DMS 273 (cell line): ENCODE measurements around the gene JMJD6.
"Not testable (repeated sequence)": the region's sequence is repeated elsewhere in the genome, so short reads cannot be mapped to it uniquely, and the experiment has no call there.

Source experiments
- DNase-seq: peaks from one replicate; lab custom pipeline; 2025; ENCODE audit not compliant: unreplicated experiment; lab: John Stamatoyannopoulos, UW

JMJD6 gene

DNA sequence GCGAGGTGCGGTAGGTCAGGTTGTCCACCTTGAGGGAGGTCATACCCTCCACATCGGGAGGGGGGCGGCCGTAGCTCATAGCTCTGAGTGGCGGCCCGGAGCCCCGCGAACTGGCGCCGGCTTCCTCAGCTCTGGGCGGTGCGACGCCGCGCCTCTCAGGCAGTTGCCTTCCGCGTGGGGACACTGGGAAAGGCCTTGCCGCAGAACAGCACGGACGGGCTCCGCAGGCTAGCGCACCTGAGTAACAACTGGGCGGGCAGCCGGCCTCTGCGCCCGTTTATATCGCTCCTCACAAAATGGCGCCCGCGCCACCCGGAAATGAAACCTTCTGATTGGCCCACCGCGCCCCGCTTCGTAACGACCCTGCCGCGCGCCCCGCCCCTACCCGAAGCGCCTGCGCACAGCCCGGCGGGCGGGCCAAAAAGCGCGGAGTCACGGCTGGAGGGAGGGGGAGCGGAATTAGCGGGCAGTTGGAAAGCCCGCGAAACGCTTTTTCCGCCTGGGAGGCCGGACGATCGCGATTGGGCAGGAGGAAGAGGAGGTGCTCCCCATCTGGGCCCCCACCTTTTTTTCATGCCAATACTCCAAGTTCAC lies 10.8 kb upstream of the JMJD6 start, which contains the start of gene SRSF2:
SRSF2 (minus strand) TSS at position 250 of the 594 bp plus-strand sequence; CDS start at position 79, 171 bp downstream.
- peak; percentile 100 for DNase-seq

- peak; percentile 63 for DNase-seq
These were observed 10.1 kb upstream of the JMJD6 start for GRCh38 chr17:76736349-76737081.

DNA sequence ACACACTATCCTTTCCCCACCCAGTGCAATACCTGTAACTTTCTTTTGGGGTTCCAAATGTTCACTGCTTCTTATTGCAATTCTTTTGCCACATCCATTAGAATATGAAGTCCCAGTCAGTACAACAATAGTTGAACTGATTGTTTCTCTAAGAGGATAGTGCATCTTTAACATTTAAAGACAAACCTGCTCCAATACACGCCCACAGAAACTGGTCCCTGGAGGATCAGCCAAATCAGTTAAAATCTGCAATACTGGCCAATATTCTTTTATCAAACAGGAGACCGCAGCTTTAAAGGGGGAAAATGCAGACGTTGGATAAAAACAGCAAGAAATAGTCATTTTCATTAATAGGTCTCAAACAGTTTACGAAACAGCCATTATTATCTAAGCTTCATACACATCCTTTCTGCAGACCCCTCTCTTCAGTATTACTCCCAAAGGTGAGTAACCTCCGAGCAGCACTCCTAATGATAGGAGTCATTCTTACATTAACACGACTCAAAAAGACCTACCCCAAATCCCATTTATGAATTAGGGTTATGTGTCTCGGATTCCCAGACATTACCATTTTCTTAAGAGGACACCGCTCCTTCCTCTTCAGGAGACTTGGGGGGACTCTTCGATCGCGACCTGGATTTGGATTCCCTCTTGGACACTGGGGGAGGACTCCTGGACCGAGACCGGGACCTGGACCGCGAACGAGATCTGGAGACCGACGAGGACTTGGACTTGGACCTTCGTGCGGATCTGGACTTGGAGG lies 9.4 kb upstream of the JMJD6 start:
- DNase-seq, result no peak

DNA sequence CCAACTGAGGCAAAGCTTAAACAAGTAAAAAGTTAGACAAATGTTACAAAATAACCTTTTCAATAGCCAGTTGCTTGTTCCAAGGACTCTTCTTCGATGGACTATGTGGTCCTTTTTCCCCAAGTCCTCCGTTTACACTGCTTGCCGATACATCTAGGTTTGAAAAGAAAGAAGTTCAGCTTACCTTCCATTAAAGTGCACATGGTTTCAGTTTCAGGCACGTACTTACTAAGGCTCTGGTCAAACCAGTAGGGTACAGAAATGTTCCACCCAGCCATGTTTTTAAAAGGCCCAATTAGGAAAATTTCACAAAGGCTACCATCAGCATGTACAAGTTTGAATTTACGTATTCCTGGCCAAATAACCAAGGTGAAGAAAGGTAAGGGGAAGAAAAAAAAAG lies 8.6 kb upstream of the JMJD6 start:
- peak; percentile 51 for DNase-seq

- DNase-seq, result peak; percentile 32
These were observed 7.9 kb upstream of the JMJD6 start for GRCh38 chr17:76734080-76734840.

DNA sequence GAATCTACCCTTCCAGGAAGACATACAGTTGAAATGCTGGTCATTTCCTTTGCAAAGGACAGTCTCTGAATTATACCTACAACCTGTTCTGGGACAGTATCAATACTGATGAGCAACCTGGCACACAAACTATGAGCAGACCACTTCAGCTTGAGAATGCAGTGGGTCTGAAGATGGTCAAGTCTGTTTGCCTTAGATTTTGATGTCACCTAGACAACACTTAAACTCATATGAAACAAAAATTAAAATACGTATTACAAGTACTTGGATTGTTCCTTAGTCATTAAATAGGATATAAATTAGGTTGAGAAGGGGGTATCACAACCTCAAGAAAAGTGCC lies 7.2 kb upstream of the JMJD6 start:
- DNase-seq, result no peak

GRCh38 chr17:76732734-76733617 lies 6.6 kb upstream of the JMJD6 start:
- DNase-seq, result peak; percentile 72

DNA sequence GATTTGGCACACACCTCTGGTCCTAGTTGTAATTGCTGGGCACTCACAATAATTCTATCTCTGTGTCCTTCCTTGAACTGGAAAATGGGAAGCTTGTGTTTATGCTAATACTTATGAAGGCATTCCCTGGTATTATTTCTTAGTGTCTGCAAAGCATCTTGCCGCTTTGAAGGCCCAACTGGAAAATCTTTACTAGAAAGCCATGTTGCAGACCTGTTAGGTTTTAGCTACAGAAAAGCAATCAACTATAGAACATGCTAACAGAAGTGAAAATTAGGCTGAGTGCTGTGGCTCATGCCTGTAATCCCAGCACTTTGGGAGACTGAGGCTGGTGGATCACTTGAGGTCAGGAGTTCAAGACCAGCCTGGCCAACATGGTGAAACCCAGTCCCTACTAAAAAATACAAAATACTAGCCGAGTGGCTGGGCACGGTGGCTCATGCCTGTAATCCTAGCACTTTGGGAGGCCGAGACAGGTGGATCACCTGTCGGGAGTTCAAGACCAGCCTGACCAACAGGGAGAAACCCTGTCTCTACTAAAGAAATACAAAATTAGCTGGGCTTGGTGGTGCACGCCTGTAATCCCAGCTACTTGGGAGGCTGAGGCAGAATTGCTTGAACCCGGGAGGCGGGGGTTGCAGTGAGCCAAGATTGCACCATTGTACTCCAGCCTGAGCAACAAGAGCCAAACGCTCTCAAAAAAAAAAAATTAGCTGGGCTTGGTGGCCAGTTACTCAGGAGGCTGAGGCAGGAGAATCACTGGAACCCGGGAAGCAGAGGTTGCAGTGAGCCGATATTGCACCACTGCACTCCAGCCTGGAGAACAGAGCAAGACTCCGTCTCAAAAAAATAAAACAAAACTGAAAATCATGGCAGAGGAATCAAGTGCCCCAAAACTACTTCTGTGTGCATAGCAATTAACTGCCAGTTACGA lies 5.7 kb upstream of the JMJD6 start:
- DNase-seq, result peak; percentile 46

- no peak for DNase-seq
These were observed 1.5 kb upstream of the JMJD6 start for GRCh38 chr17:76727745-76728456.

- DNase-seq, result peak; percentile 88
These were observed 641 bp upstream of the JMJD6 start, which contains the start of gene METTL23 for GRCh38 chr17:76726776-76727718. Gene METTL23 (plus strand): TSS chr17:76726839. CDS start chr17:76729711, 2,872 bp downstream.

DNA sequence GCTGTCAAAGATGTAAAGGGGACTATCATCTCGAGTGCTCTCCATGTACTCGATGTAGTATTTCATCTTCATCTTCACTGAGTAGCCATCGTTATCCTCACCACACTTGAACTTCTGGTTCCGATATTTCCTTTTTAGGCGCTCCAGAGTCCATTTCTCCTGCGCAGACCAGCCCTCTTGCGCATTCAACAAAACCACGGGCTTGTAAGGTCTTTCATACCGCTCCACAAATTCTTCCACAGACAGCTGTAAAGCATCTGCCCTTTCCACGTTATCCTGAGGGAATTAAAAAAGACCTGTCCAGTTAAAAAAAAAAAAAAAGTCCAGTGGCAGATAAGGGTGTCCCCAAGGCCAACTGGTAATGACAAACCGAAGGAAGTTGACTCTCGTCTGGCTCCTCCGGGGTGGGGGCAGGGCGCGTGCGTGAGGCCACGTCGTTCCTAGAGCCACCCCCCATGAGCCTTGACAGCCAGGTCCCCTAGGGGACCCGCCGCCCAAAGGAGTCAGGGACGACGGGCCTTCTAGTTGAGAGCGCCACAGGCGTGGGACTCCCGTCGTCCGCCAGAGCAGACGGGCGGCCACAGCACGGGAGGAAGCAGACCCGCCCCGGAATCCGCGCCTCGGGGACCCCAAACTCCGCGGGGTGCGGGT lies 701 bp downstream of the JMJD6 start:
- DNase-seq, result peak; percentile 61

- no peak for DNase-seq
These were observed 2.6 kb downstream of the JMJD6 start for GRCh38 chr17:76723812-76724211.

- DNase-seq, result not testable (repeated sequence)
These were observed 3.4 kb downstream of the JMJD6 start for GRCh38 chr17:76722977-76723376.

GRCh38 chr17:76722279-76722678 lies 4.1 kb downstream of the JMJD6 start:
- DNase-seq, result no peak

GRCh38 chr17:76721463-76721862 lies 4.9 kb downstream of the JMJD6 start:
- DNase-seq, result no peak

GRCh38 chr17:76720941-76721340 lies 5.5 kb downstream of the JMJD6 start:
- DNase-seq, result no peak

DNA sequence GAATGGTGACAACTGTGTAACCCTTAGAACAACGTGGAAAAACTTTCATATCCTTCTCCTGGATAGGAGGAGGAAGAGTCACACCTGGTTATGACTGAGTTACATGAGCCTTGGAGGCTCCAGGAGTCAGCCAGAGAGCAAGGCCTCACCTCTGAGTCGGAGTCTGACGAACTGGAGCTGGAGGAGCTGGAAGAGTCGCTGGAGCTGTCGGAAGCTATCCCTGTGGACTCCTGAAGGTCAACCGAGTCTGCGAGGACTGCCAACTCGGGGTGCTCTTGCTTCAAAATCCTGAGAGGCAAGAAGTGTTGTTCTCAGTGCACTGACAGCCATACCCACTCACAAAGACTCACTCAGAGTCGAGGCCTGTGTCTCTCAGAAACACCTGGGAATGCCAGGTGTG lies 6.2 kb downstream of the JMJD6 start:
- no peak for DNase-seq
